Progenitor cell of endocrine pancreas (in vitro differentiated cells): ENCODE data around the gene PCBP2. TPM values are rescaled to one million over a fixed set of nuclear protein-coding genes. Genes with fewer than 3 reads are reported as not detected.

ENCODE experiments used
- DNase-seq: peaks from one replicate; pipeline ENCODE4 v3.0.0; 2021; ENCODE audit warnings: low spot score; ENCODE audit not compliant: unreplicated experiment
- H3K27ac Mint-ChIP-seq: 2 replicates; pipeline ENCODE4 v1.8.0; 2021; ENCODE audit warnings: mild to moderate bottlenecking, moderate library complexity, mixed read lengths
- H3K27me3 Mint-ChIP-seq: 2 replicates; pipeline ENCODE4 v1.8.0; 2021; ENCODE audit warnings: mixed read lengths
- H3K36me3 Mint-ChIP-seq: 2 replicates; pipeline ENCODE4 v1.8.0; 2022; ENCODE audit warnings: mixed read lengths; ENCODE audit not compliant: insufficient read depth
- H3K4me1 Mint-ChIP-seq: 2 replicates; pipeline ENCODE4 v1.8.0; 2021; ENCODE audit warnings: low read depth, mixed read lengths
- H3K4me3 Mint-ChIP-seq: 2 replicates; pipeline ENCODE4 v1.8.0; 2021; ENCODE audit warnings: low read depth, mild to moderate bottlenecking, moderate library complexity, mixed read lengths
- H3K9me3 Mint-ChIP-seq: 2 replicates; pipeline ENCODE4 v1.8.0; 2021; ENCODE audit warnings: low read depth, mixed read lengths
- CTCF ChIP-seq: fragments of 200-600 bp; sonication (generic); IDR thresholded peaks from one replicate; pipeline ENCODE4 v1.5.0; 2021; ENCODE audit warnings: antibody characterized with exemption, mild to moderate bottlenecking; ENCODE audit not compliant: unreplicated experiment
- total RNA-seq: library from RNA; stranded (reverse); gene quantifications from 2 replicates; pipeline ENCODE4 v1.2.1, GENCODE V29; 2021

Gene PCBP2
- total RNA-seq, 1 donor from 2014 or later: 1,400 TPM

- Mint-ChIP-seq H3K9me3 (no peaks in the 10 kb centered on the region), H3K4me1 (peaks cover 60% of the 10 kb centered on the region), H3K27me3 (no peaks in the 10 kb centered on the region), H3K4me3 (peak overlapping the region; percentile 68), H3K27ac (peak overlapping the region; percentile 92), H3K36me3 (no peaks in the 10 kb centered on the region)
- DNase-seq: peak; percentile 31
- TF ChIP-seq CTCF: no peak
These were observed 27.0 kb upstream of the PCBP2 start for GRCh38 chr12:53424626-53425514.

GRCh38 chr12:53425515-53426150, 26.3 kb upstream of the PCBP2 start:
- TF ChIP-seq CTCF: no peak
- Mint-ChIP-seq H3K4me3 (peak overlapping the region; percentile 68), H3K27me3 (no peaks in the 10 kb centered on the region), H3K36me3 (peaks cover 5% of the 10 kb centered on the region), H3K9me3 (no peaks in the 10 kb centered on the region), H3K4me1 (peaks cover 55% of the 10 kb centered on the region), H3K27ac (peak overlapping the region; percentile 92)
- no peak for DNase-seq

- H3K27ac Mint-ChIP-seq: peak overlapping the region; percentile 45
- H3K4me3 Mint-ChIP-seq: peak overlapping the region; percentile 39
- H3K36me3 Mint-ChIP-seq: peaks cover 8% of the 10 kb centered on the region
- TF ChIP-seq CTCF: no peak
- H3K4me1 Mint-ChIP-seq: peaks cover 48% of the 10 kb centered on the region
- no peak for DNase-seq
- no peaks in the 10 kb centered on the region for H3K27me3 Mint-ChIP-seq
- no peaks in the 10 kb centered on the region for H3K9me3 Mint-ChIP-seq
These were observed 23.9 kb upstream of the PCBP2 start for GRCh38 chr12:53427905-53428594.

- Mint-ChIP-seq H3K27ac (no peak overlapping the region), H3K4me3 (no peak overlapping the region), H3K27me3 (no peaks in the 10 kb centered on the region), H3K9me3 (no peaks in the 10 kb centered on the region), H3K4me1 (peaks cover 43% of the 10 kb centered on the region), H3K36me3 (peaks cover 8% of the 10 kb centered on the region)
- no peak for DNase-seq
- no peak for TF ChIP-seq CTCF
These were observed 23.2 kb upstream of the PCBP2 start for GRCh38 chr12:53428741-53429140.

- Mint-ChIP-seq H3K4me3 (no peak overlapping the region), H3K36me3 (peaks cover 8% of the 10 kb centered on the region), H3K9me3 (no peaks in the 10 kb centered on the region), H3K4me1 (peaks cover 30% of the 10 kb centered on the region), H3K27ac (no peak overlapping the region), H3K27me3 (no peaks in the 10 kb centered on the region)
- no peak for DNase-seq
- no peak for TF ChIP-seq CTCF
These were observed 21.8 kb upstream of the PCBP2 start for GRCh38 chr12:53430116-53430515.
